HepG2 (cell line): ENCODE data around the gene P4HB. TPM values are rescaled to one million over a fixed set of nuclear protein-coding genes. Genes with fewer than 3 reads are reported as not detected.

Experiments
- ARID3A ChIP-seq: IDR thresholded peaks from 2 replicates; pipeline ENCODE4 v1.6.1; 2012; ENCODE audit warnings: low read depth, low read length, improper control_type of control experiment
- DRAP1 ChIP-seq: IDR thresholded peaks from 2 replicates; pipeline ENCODE4 v1.6.1; 2016; ENCODE audit warnings: missing genetic modification reagents, missing compliant biosample characterization
- DZIP1 ChIP-seq: sonication (generic); formaldehyde crosslinking; IDR thresholded peaks from 2 replicates; pipeline ENCODE4 v1.5.0; 2020; ENCODE audit warnings: mild to moderate bottlenecking, missing genetic modification reagents
- HMG20B ChIP-seq: conservative IDR thresholded peaks from 2 replicates; pipeline ENCODE4 v1.6.1; 2016; ENCODE audit warnings: missing genetic modification reagents, missing compliant biosample characterization
- HMGXB4 ChIP-seq, 2 experiments: sonication (generic) in 1 of 2; formaldehyde crosslinking in 1 of 2; IDR thresholded peaks; 2 replicates each; pipeline versions ENCODE4 v1.4.0 to v1.6.1; 2018 to 2020; ENCODE audit warnings: missing genetic modification reagents in 2 of 2, borderline replicate concordance in 1 of 2, low read depth in 1 of 2, mild to moderate bottlenecking in 1 of 2, missing biosample characterization in 1 of 2
- MLX ChIP-seq: IDR thresholded peaks from 2 replicates; pipeline ENCODE4 v1.6.1; 2016
- SNAI1 ChIP-seq: sonication (generic); formaldehyde crosslinking; IDR thresholded peaks from 2 replicates; pipeline ENCODE4 v1.5.0; 2020; ENCODE audit warnings: mild to moderate bottlenecking, missing genetic modification reagents, borderline replicate concordance
- SRSF1 ChIP-seq: fragments of 200-400 bp; formaldehyde crosslinking; optimal IDR thresholded peaks from 2 replicates; pipeline ENCODE3; 2017; ENCODE audit warnings: mild to moderate bottlenecking, low read depth, low read length, moderate library complexity
- ZFP1 ChIP-seq: IDR thresholded peaks from 2 replicates; pipeline ENCODE4 v1.6.1; 2016
- ZFX ChIP-seq: sonication (generic); formaldehyde crosslinking; IDR thresholded peaks from 2 replicates; pipeline ENCODE4 v1.4.0; 2020; ENCODE audit warnings: mild to moderate bottlenecking, low read depth, missing genetic modification reagents, moderate library complexity
- ZNF205 ChIP-seq: IDR thresholded peaks from 2 replicates; pipeline ENCODE4 v1.6.1; 2018; ENCODE audit warnings: missing biosample characterization, missing genetic modification reagents
- ZNF446 ChIP-seq: sonication (generic); formaldehyde crosslinking; IDR thresholded peaks from 2 replicates; pipeline ENCODE4 v1.5.0; 2020; ENCODE audit warnings: mild to moderate bottlenecking, missing genetic modification reagents
- ZNF563 ChIP-seq: sonication (generic); formaldehyde crosslinking; IDR thresholded peaks from 2 replicates; pipeline ENCODE4 v1.8.0; 2022; ENCODE audit warnings: mild to moderate bottlenecking, moderate library complexity, missing genetic modification reagents
- ZNF576 ChIP-seq: sonication (generic); formaldehyde crosslinking; IDR thresholded peaks from 2 replicates; pipeline ENCODE4 v1.4.0; 2020; ENCODE audit warnings: mild to moderate bottlenecking, missing genetic modification reagents
- ZNF597 ChIP-seq: sonication (generic); formaldehyde crosslinking; IDR thresholded peaks from 2 replicates; pipeline ENCODE4 v1.5.0; 2020; ENCODE audit warnings: missing genetic modification reagents
- ZNF614 ChIP-seq: IDR thresholded peaks from 2 replicates; pipeline ENCODE4 v1.6.1; 2018; ENCODE audit warnings: missing biosample characterization, missing genetic modification reagents, inconsistent platforms, borderline replicate concordance
- ZNF761 ChIP-seq: sonication (generic); formaldehyde crosslinking; conservative IDR thresholded peaks from 2 replicates; pipeline ENCODE4 v1.4.0; 2020; ENCODE audit warnings: mild to moderate bottlenecking, missing genetic modification reagents
- ZNF883 ChIP-seq: sonication (generic); formaldehyde crosslinking; IDR thresholded peaks from 2 replicates; pipeline ENCODE4 v1.5.1; 2020; ENCODE audit warnings: mild to moderate bottlenecking, missing genetic modification reagents; ENCODE audit errors: not compliant biosample characterization
- polyA plus RNA-seq, 8 experiments: library from polyadenylated mRNA; depleted of rRNA in 3 of 8; stranded (reverse) in 7 of 8; unstranded in 1 of 8; fragments of >200 nt; fragmentation: Illumina TruSeq in 4 of 8; extraction: Trizol in 4 of 8; gene quantifications; 2 replicates each; pipeline versions ENCODE4 v1.2.1 to v1.2.3, GENCODE V29; 2011 to 2016; ENCODE audit warnings: low read depth in 4 of 8, missing spikeins in 1 of 8, mixed read lengths in 1 of 8; ENCODE audit not compliant: insufficient read depth in 1 of 8
- total RNA-seq, 5 experiments: library from RNA; depleted of rRNA; stranded (reverse); fragments of >200 nt; fragmentation: Illumina TruSeq; extraction: Trizol; gene quantifications; 2 replicates each; pipeline ENCODE4 v1.2.3, GENCODE V29; 2016; ENCODE audit warnings: low read depth in 1 of 5

Gene P4HB
- total and polyA plus RNA-seq, 2 of the 13 experiments (the other 11 are each of a cell fraction or from before 2014, with no cell fraction given), result 185 to 782 TPM

- TF ChIP-seq DZIP1 (0 out of 2 replicates have a peak, but pooled peaks have one; percentile 10), ZNF614 (CRISPR knock-in tag) (peak; percentile 64; the same call in 1 of the 2 replicates), DRAP1 (0 out of 2 replicates have a peak, but pooled peaks have one; percentile 20), ZNF883 (CRISPR knock-in tag) (peak; percentile 41), ZNF576 (CRISPR knock-in tag) (peak; percentile 94; the same call in 1 of the 2 replicates), SNAI1 (no peak), MLX (CRISPR knock-in tag) (0 out of 2 replicates have a peak, but pooled peaks have one; percentile 39), ZFX (CRISPR knock-in tag) (peak; percentile 50; the same call in 1 of the 2 replicates), ZNF563 (0 out of 2 replicates have a peak, but pooled peaks have one; percentile 9), SRSF1 (peak; percentile 87), ZFP1 (CRISPR knock-in tag) (0 out of 2 replicates have a peak, but pooled peaks have one; percentile 51), HMG20B (CRISPR knock-in tag) (0 out of 2 replicates have a peak, but pooled peaks have one; percentile 39), ZNF205 (CRISPR knock-in tag) (peak; percentile 49; the same call in 1 of the 2 replicates), HMGXB4 (CRISPR knock-in tag; IDR thresholded peaks at IDR 0.05; ENCODE audit: borderline replicate concordance in 1 of 2, low read depth in 1 of 2) (peak; percentile 64 to 76; a peak in 3 of 4 replicates), ZNF761 (CRISPR knock-in tag) (no peak), ZNF446 (CRISPR knock-in tag) (no peak), ZNF597 (CRISPR knock-in tag) (no peak), ARID3A (peak; percentile 26; the same call in 1 of the 2 replicates)
Observed at GRCh38 chr17:81821603-81822311, 38.6 kb downstream of the P4HB start (continued).
